HepG2 (cell line): Measurements from ENCODE around the gene ZFPL1. TPM values are rescaled to one million over a fixed set of nuclear protein-coding genes. Genes with fewer than 3 reads are reported as not detected.

Experiments used
- ARID2 ChIP-seq: sonication (generic); formaldehyde crosslinking; IDR thresholded peaks from 2 replicates; pipeline ENCODE4 v1.8.1; 2022; ENCODE audit warnings: mild to moderate bottlenecking, missing genetic modification reagents, borderline replicate concordance
- CHD2 ChIP-seq: IDR thresholded peaks from 2 replicates; pipeline ENCODE4 v1.6.1; 2011; ENCODE audit warnings: low read depth, low read length, improper control_type of control experiment
- CREM ChIP-seq, 2 experiments: sonication (generic) in 1 of 2; formaldehyde crosslinking in 1 of 2; IDR thresholded peaks; 2 replicates each; pipeline versions ENCODE4 v1.4.0 to v1.6.1; 2016 to 2020; ENCODE audit warnings: antibody characterized with exemption in 1 of 2, mild to moderate bottlenecking in 1 of 2, missing genetic modification reagents in 1 of 2
- GFI1 ChIP-seq: sonication (generic); formaldehyde crosslinking; IDR thresholded peaks from 2 replicates; pipeline ENCODE4 v1.5.0; 2020; ENCODE audit warnings: missing genetic modification reagents, mild to moderate bottlenecking, borderline replicate concordance
- HES4 ChIP-seq: sonication (generic); formaldehyde crosslinking; IDR thresholded peaks from 2 replicates; pipeline ENCODE4 v1.9.0; 2021; ENCODE audit warnings: mild to moderate bottlenecking, missing genetic modification reagents, borderline replicate concordance
- MED1 ChIP-seq: sonication (generic); formaldehyde crosslinking; IDR thresholded peaks from 2 replicates; pipeline ENCODE4 v1.4.0; 2020; ENCODE audit warnings: missing genetic modification reagents
- MIER3 ChIP-seq: IDR thresholded peaks from 2 replicates; pipeline ENCODE4 v1.6.1; 2016; ENCODE audit warnings: missing compliant biosample characterization, borderline replicate concordance
- MTA1 ChIP-seq: sonication (generic); formaldehyde crosslinking; IDR thresholded peaks from 2 replicates; pipeline ENCODE4 v1.4.0; 2020; ENCODE audit warnings: missing genetic modification reagents, mild to moderate bottlenecking, borderline replicate concordance
- MYC ChIP-seq: sonication (generic); formaldehyde crosslinking; IDR thresholded peaks from 2 replicates; pipeline ENCODE4 v1.9.0; 2021; ENCODE audit warnings: missing genetic modification reagents, borderline replicate concordance
- NFATC3 ChIP-seq: sonication (generic); formaldehyde crosslinking; IDR thresholded peaks from 2 replicates; pipeline ENCODE4 v1.5.1; 2020; ENCODE audit warnings: mild to moderate bottlenecking, missing genetic modification reagents
- NR2C2 ChIP-seq: sonication (generic); formaldehyde crosslinking; IDR thresholded peaks from 2 replicates; pipeline ENCODE4 v1.4.0; 2020; ENCODE audit warnings: missing genetic modification reagents, mild to moderate bottlenecking, moderate library complexity, borderline replicate concordance
- RBFOX2 ChIP-seq: fragments of 200-400 bp; formaldehyde crosslinking; IDR thresholded peaks from 2 replicates; pipeline ENCODE4 v1.6.1; 2017; ENCODE audit warnings: low read depth, mild to moderate bottlenecking, low read length
- RXRA ChIP-seq: sonication (generic); formaldehyde crosslinking; IDR thresholded peaks from 2 replicates; pipeline ENCODE4 v1.5.1; 2020; ENCODE audit warnings: missing genetic modification reagents
- WIZ ChIP-seq: sonication (generic); formaldehyde crosslinking; IDR thresholded peaks from 2 replicates; pipeline ENCODE4 v1.5.1; 2020; ENCODE audit warnings: mild to moderate bottlenecking, missing genetic modification reagents
- ZBTB20 ChIP-seq: sonication (generic); formaldehyde crosslinking; IDR thresholded peaks from 2 replicates; pipeline ENCODE4 v1.8.1; 2023; ENCODE audit warnings: missing genetic modification reagents, low read depth, mild to moderate bottlenecking, borderline replicate concordance
- ZNF124 ChIP-seq: sonication (generic); formaldehyde crosslinking; IDR thresholded peaks from 2 replicates; pipeline ENCODE4 v1.4.0; 2020; ENCODE audit warnings: missing genetic modification reagents
- ZNF337 ChIP-seq: sonication (generic); formaldehyde crosslinking; IDR thresholded peaks from 2 replicates; pipeline ENCODE4 v1.5.1; 2020; ENCODE audit warnings: missing genetic modification reagents, low read depth, mild to moderate bottlenecking, borderline replicate concordance
- ZNF570 ChIP-seq: sonication (generic); formaldehyde crosslinking; IDR thresholded peaks from 2 replicates; pipeline ENCODE4 v1.4.0; 2020; ENCODE audit warnings: mild to moderate bottlenecking, missing genetic modification reagents, borderline replicate concordance
- ZNF746 ChIP-seq: sonication (generic); formaldehyde crosslinking; IDR thresholded peaks from 2 replicates; pipeline ENCODE4 v1.8.0; 2022; ENCODE audit warnings: mild to moderate bottlenecking, missing genetic modification reagents
- ZNF788 ChIP-seq: sonication (generic); formaldehyde crosslinking; IDR thresholded peaks from 2 replicates; pipeline ENCODE4 v1.5.0; 2020; ENCODE audit warnings: mild to moderate bottlenecking, missing genetic modification reagents, borderline replicate concordance
- polyA plus RNA-seq, 8 experiments: library from polyadenylated mRNA; depleted of rRNA in 3 of 8; stranded (reverse) in 7 of 8; unstranded in 1 of 8; fragments of >200 nt; fragmentation: Illumina TruSeq in 4 of 8; extraction: Trizol in 4 of 8; gene quantifications; 2 replicates each; pipeline versions ENCODE4 v1.2.1 to v1.2.3, GENCODE V29; 2011 to 2016; ENCODE audit warnings: low read depth in 4 of 8, missing spikeins in 1 of 8, mixed read lengths in 1 of 8; ENCODE audit not compliant: insufficient read depth in 1 of 8
- total RNA-seq, 5 experiments: library from RNA; depleted of rRNA; stranded (reverse); fragments of >200 nt; fragmentation: Illumina TruSeq; extraction: Trizol; gene quantifications; 2 replicates each; pipeline ENCODE4 v1.2.3, GENCODE V29; 2016; ENCODE audit warnings: low read depth in 1 of 5
- TF ChIP-seq, protein P1 (sequence below): sonication (generic); formaldehyde crosslinking; IDR thresholded peaks from 2 replicates; pipeline ENCODE4 v1.5.0; 2020; ENCODE audit warnings: missing genetic modification reagents
- TF ChIP-seq, protein P2 (sequence below): sonication (generic); formaldehyde crosslinking; IDR thresholded peaks from 2 replicates; pipeline ENCODE4 v1.8.1; 2023; ENCODE audit warnings: missing genetic modification reagents, mild to moderate bottlenecking, borderline replicate concordance
- TF ChIP-seq, protein P3 (sequence below): sonication (generic); formaldehyde crosslinking; IDR thresholded peaks from 2 replicates; pipeline ENCODE4 v1.4.0; 2020; ENCODE audit warnings: missing genetic modification reagents, borderline replicate concordance

The ZFPL1 gene
- total and polyA plus RNA-seq, 2 of the 13 experiments (the other 11 are each of a cell fraction or from before 2014, with no cell fraction given) = 32.2 to 56.0 TPM

GRCh38 chr11:65134240-65134951 is 50.4 kb downstream of the ZFPL1 start, which contains the start of gene SYVN1 (continued):
- TF ChIP-seq GFI1 (CRISPR knock-in tag) (0 out of 2 replicates have a peak, but pooled peaks have one; percentile 34), MIER3 (CRISPR knock-in tag) (peak; percentile 16; the same call in 1 of the 2 replicates), ARID2 (CRISPR knock-in tag) (no peak), RBFOX2 (peak; percentile 97), WIZ (CRISPR knock-in tag) (0 out of 2 replicates have a peak, but pooled peaks have one; percentile 64), NFATC3 (CRISPR knock-in tag) (0 out of 2 replicates have a peak, but pooled peaks have one; percentile 80), MED1 (CRISPR knock-in tag) (peak; percentile 60; the same call in 1 of the 2 replicates), MTA1 (CRISPR knock-in tag) (no peak), MYC (CRISPR knock-in tag) (peak; percentile 82; the same call in 1 of the 2 replicates), ZBTB20 (CRISPR knock-in tag) (peak; percentile 32; the same call in 1 of the 2 replicates), ZNF570 (CRISPR knock-in tag) (no peak), ZNF746 (CRISPR knock-in tag) (no peak), ZNF337 (no peak), CHD2 (0 out of 2 replicates have a peak, but pooled peaks have one; percentile 58), RXRA (CRISPR knock-in tag) (peak; percentile 73), CREM (IDR thresholded peaks at IDR 0.05) (peak; percentile 80), CREM (CRISPR knock-in tag; IDR thresholded peaks at IDR 0.05) (no peak), ZNF124 (CRISPR knock-in tag) (peak; percentile 42; the same call in 1 of the 2 replicates), HES4 (peak; percentile 12; the same call in 1 of the 2 replicates), ZNF788 (peak; percentile 76; the same call in 1 of the 2 replicates), NR2C2 (peak; percentile 97)
- TF ChIP-seq, protein P1, sequence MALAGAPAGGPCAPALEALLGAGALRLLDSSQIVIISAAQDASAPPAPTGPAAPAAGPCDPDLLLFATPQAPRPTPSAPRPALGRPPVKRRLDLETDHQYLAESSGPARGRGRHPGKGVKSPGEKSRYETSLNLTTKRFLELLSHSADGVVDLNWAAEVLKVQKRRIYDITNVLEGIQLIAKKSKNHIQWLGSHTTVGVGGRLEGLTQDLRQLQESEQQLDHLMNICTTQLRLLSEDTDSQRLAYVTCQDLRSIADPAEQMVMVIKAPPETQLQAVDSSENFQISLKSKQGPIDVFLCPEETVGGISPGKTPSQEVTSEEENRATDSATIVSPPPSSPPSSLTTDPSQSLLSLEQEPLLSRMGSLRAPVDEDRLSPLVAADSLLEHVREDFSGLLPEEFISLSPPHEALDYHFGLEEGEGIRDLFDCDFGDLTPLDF = peak; percentile 59
- TF ChIP-seq, protein P2, sequence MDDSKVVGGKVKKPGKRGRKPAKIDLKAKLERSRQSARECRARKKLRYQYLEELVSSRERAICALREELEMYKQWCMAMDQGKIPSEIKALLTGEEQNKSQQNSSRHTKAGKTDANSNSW (CRISPR knock-in tag) = peak; percentile 74; the same call in 1 of the 2 replicates
- TF ChIP-seq, protein P3, sequence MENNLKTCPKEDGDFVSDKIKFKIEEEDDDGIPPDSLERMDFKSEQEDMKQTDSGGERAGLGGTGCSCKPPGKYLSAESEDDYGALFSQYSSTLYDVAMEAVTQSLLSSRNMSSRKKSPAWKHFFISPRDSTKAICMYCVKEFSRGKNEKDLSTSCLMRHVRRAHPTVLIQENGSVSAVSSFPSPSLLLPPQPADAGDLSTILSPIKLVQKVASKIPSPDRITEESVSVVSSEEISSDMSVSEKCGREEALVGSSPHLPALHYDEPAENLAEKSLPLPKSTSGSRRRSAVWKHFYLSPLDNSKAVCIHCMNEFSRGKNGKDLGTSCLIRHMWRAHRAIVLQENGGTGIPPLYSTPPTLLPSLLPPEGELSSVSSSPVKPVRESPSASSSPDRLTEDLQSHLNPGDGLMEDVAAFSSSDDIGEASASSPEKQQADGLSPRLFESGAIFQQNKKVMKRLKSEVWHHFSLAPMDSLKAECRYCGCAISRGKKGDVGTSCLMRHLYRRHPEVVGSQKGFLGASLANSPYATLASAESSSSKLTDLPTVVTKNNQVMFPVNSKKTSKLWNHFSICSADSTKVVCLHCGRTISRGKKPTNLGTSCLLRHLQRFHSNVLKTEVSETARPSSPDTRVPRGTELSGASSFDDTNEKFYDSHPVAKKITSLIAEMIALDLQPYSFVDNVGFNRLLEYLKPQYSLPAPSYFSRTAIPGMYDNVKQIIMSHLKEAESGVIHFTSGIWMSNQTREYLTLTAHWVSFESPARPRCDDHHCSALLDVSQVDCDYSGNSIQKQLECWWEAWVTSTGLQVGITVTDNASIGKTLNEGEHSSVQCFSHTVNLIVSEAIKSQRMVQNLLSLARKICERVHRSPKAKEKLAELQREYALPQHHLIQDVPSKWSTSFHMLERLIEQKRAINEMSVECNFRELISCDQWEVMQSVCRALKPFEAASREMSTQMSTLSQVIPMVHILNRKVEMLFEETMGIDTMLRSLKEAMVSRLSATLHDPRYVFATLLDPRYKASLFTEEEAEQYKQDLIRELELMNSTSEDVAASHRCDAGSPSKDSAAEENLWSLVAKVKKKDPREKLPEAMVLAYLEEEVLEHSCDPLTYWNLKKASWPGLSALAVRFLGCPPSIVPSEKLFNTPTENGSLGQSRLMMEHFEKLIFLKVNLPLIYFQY (CRISPR knock-in tag) = no peak
